Measurements from ENCODE around the gene HNRNPA1. TPM values are rescaled to one million over a fixed set of nuclear protein-coding genes. Genes with fewer than 3 reads are reported as not detected.
"Not testable (repeated sequence)": the region's sequence is repeated elsewhere in the genome, so short reads cannot be mapped to it uniquely, and the experiment has no call there.

HNRNPA1 gene
- total RNA-seq, 2 experiments from 2014 or later, result 2,224 to 2,338 TPM

DNA sequence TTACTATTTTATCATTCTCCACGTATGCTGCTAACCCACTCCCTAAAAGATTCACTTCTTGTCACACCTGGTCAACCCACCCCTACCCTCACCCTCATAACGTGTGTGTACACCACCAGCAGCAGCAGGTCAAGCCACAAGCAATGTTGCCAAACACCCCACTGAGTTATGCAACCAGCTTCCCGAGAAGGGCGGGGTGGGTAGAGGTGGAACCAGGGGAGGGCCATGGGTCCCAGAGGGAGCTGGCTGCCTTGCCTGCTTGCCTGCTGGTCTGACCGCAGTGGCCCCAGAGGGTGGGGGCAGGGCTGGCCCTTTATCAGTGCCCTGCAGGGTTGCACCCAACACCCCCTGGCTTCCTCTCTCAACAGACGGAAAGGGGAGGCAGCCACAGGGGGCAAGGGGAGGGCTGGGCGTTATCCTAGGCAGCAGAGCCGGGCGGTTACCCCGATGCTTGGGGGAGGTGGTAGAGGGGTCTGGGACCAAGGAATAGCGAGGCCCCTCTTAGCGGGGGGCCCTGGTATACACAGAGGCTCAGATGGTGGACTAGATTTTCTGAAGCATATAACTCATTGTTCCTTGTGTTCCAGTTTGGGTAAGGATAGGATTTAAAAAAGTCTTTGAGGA, 23.8 kb downstream of the HNRNPA1 start:
- ChIA-PET CTCF (no interaction called here), POLR2A (no interaction called here)
- TF ChIP-seq, protein P1, sequence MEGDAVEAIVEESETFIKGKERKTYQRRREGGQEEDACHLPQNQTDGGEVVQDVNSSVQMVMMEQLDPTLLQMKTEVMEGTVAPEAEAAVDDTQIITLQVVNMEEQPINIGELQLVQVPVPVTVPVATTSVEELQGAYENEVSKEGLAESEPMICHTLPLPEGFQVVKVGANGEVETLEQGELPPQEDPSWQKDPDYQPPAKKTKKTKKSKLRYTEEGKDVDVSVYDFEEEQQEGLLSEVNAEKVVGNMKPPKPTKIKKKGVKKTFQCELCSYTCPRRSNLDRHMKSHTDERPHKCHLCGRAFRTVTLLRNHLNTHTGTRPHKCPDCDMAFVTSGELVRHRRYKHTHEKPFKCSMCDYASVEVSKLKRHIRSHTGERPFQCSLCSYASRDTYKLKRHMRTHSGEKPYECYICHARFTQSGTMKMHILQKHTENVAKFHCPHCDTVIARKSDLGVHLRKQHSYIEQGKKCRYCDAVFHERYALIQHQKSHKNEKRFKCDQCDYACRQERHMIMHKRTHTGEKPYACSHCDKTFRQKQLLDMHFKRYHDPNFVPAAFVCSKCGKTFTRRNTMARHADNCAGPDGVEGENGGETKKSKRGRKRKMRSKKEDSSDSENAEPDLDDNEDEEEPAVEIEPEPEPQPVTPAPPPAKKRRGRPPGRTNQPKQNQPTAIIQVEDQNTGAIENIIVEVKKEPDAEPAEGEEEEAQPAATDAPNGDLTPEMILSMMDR (IDR thresholded peaks at IDR 0.05), result no peak
- Mint-ChIP-seq H3K4me3 (no peak overlapping the region), H3K27ac (no peak overlapping the region), H3K4me1 (ENCODE audit: low read depth) (peaks cover 12% of the 10 kb centered on the region), H3K9me3 (no peaks in the 10 kb centered on the region), H3K27me3 (peaks cover 36% of the 10 kb centered on the region), H3K36me3 (ENCODE audit: low read depth) (no peaks in the 10 kb centered on the region)
- ATAC-seq (peak; percentile 35), DNase-seq (peak; percentile 19)
- intact Hi-C loops (cut with micrococcal nuclease), result no loop called here

DNA sequence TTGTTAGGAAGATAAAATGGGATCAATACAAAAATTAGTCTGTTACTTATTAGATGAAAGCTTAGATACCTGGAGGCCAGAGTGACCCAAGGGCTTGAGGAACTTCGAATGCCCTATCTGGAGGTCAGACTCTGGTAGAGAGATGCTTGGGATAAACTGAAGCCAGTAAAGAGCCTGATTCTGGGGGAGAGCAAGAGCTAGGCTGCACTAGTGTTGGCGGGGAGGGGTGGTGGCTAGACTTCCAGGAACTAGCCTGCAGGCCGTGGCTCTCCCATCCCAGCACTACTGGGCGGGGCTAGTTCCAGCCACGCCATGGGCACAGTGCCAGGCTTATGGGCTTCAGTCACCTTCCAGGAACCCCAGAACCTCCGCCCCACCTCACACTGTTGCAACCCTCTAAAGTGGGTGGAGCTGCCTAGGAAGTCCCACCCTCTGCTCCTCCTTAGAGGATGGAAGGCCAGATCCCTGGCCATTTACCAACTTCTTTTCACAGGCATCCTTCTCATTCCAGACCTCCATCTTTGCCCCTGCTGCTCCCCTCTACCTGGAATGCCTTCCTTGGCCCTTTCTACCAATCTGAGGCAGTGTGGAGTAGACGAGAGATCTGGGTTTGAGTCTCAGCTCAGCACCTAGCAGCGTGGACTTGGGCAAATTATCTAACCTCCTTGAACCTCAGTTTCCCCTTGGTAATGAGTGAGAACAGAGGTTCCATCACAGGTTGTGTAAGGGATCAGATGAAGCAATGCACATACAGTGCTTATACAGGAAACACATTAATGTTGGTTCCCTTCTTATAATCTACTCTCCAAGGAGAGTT, 26.6 kb downstream of the HNRNPA1 start:
- POLR2A ChIA-PET, result interaction anchor here (0.7 to 3.9 kb wide), 9 partner anchors 12 to 51 kb away, joined by 3 to 16 read pairs (median 3); partner anchors contain the start of gene COPZ1
- DNase-seq (peak; percentile 44), ATAC-seq (peak; percentile 69)
- Mint-ChIP-seq H3K36me3 (ENCODE audit: low read depth) (no peaks in the 10 kb centered on the region), H3K4me3 (no peak overlapping the region), H3K9me3 (no peaks in the 10 kb centered on the region), H3K27ac (no peak overlapping the region), H3K4me1 (ENCODE audit: low read depth) (peaks cover 9% of the 10 kb centered on the region), H3K27me3 (peaks cover 15% of the 10 kb centered on the region)
- TF ChIP-seq, protein P1 (IDR thresholded peaks at IDR 0.05), result no peak
- intact Hi-C loops (cut with micrococcal nuclease), result no loop called here
- CTCF ChIA-PET, result interaction anchor here (0.9 to 3.3 kb wide), 12 partner anchors 11 to 97 kb away, joined by 3 to 13 read pairs (median 4); partner anchors contain the start of gene COPZ1

GRCh38 chr12:54311051-54311450, 30.5 kb downstream of the HNRNPA1 start:
- intact Hi-C loops (cut with micrococcal nuclease), result no loop called here
- Mint-ChIP-seq H3K27me3 (peaks cover 5% of the 10 kb centered on the region), H3K27ac (no peak overlapping the region), H3K9me3 (no peaks in the 10 kb centered on the region), H3K36me3 (ENCODE audit: low read depth) (no peaks in the 10 kb centered on the region), H3K4me3 (no peak overlapping the region), H3K4me1 (ENCODE audit: low read depth) (peaks cover 6% of the 10 kb centered on the region)
- POLR2A ChIA-PET, result no interaction called here
- TF ChIP-seq, protein P1 (IDR thresholded peaks at IDR 0.05), result no peak
- CTCF ChIA-PET, result interaction anchor here (1.4 to 2.0 kb wide), 3 partner anchors 13 to 58 kb away, joined by 3 to 11 read pairs (median 6); partner anchors contain the start of gene COPZ1
- ATAC-seq, result no peak
- no peak for DNase-seq

DNA sequence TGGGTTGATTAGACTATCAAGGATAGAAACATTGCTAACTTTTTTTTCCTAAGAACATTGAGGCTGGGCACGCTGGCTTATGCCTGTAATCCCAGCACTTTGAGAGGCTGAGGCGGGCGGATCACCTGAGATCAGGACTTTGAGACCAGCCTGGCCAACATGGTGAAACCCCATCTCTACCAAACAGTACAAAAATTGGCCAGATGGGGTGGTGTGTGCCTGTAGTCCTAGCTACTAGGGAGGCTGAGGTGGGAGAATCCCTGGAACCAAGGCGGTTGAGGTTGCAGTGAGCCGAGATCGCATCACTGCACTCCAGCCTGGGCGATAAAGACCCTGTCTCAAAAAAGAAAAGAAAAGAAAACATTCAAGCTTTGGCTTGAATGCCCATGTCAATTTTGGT, 31.8 kb downstream of the HNRNPA1 start:
- CTCF ChIA-PET, result interaction anchor here (1.6 to 2.0 kb wide), 2 partner anchors 25 to 67 kb away, joined by 4 to 6 read pairs; no protein-coding TSS in a partner anchor
- H3K9me3 Mint-ChIP-seq; POLR2A ChIA-PET; H3K4me1 Mint-ChIP-seq (ENCODE audit: low read depth); H3K4me3 Mint-ChIP-seq; ATAC-seq; DNase-seq; intact Hi-C loops (cut with micrococcal nuclease); H3K27me3 Mint-ChIP-seq; H3K36me3 Mint-ChIP-seq (ENCODE audit: low read depth); H3K27ac Mint-ChIP-seq: not testable (repeated sequence)

- CTCF ChIA-PET, result interaction anchor here (1.3 to 9.7 kb wide), 4 partner anchors 15 to 63 kb away, joined by 3 to 93 read pairs (median 6); no protein-coding TSS in a partner anchor
Measured at GRCh38 chr12:54321363-54321762, 40.8 kb downstream of the HNRNPA1 start.

More at GRCh38 chr12:54321363-54321762, 40.8 kb downstream of the HNRNPA1 start:
- Mint-ChIP-seq H3K27me3 (no peaks in the 10 kb centered on the region), H3K36me3 (ENCODE audit: low read depth) (peaks cover 3% of the 10 kb centered on the region), H3K4me1 (ENCODE audit: low read depth) (peaks cover 6% of the 10 kb centered on the region), H3K9me3 (no peaks in the 10 kb centered on the region), H3K4me3 (no peak overlapping the region), H3K27ac (no peak overlapping the region)
- DNase-seq, result no peak
- POLR2A ChIA-PET, result interaction anchor here (0.6 to 1.1 kb wide), 2 partner anchors 33 to 40 kb away, joined by 3 to 4 read pairs; no protein-coding TSS in a partner anchor
- ATAC-seq, result no peak
- intact Hi-C loops (cut with micrococcal nuclease), result no loop called here
- TF ChIP-seq, protein P1 (IDR thresholded peaks at IDR 0.05), result no peak

All from activated CD8-positive, alpha-beta T cell treated with anti-CD3 and anti-CD28 coated beads for 36 hours (primary cell).